ENCODE measurements around the gene MTMR3. TPM values are rescaled to one million over a fixed set of nuclear protein-coding genes. Genes with fewer than 3 reads are reported as not detected.

Gene MTMR3
- total RNA-seq, 4 donors from 2014 or later: 33.5 to 46.5 (median 40.8) TPM

GRCh38 chr22:29916007-29916544, 33.1 kb downstream of the MTMR3 start:
- DNase-seq (ENCODE audit: extremely low spot score): no peak
- intact Hi-C loops (cut with DNase I): no loop called here
- no peak overlapping the region for H3K4me3 ChIP-seq
- peaks cover 53 to 97% (median 78%) of the 10 kb centered on the region in 4 donors for H3K4me1 ChIP-seq
- TF ChIP-seq CTCF (IDR thresholded peaks at IDR 0.05): no peak
- TF ChIP-seq POLR2A (IDR thresholded peaks at IDR 0.05; ENCODE audit: low read depth): no peak
- no peak for TF ChIP-seq EP300 (IDR thresholded peaks at IDR 0.05)
- TF ChIP-seq POLR2AphosphoS5 (IDR thresholded peaks at IDR 0.05): no peak
- H3K36me3 ChIP-seq: no peaks in the 10 kb centered on the region
- 72% methylated on average over 5 of the region's 5 CpGs for WGBS
- no peaks in the 10 kb centered on the region for H3K9me3 ChIP-seq
- H3K27ac ChIP-seq (replicated peaks in 1 of 4): peak overlapping the region in 1 of 4 donors; percentile 39
- H3K27me3 ChIP-seq: no peaks in the 10 kb centered on the region

GRCh38 chr22:29917052-29917902, 34.3 kb downstream of the MTMR3 start:
- Histone ChIP-seq H3K27ac (replicated peaks in 1 of 4) (no peak overlapping the region), H3K27me3 (no peaks in the 10 kb centered on the region), H3K9me3 (no peaks in the 10 kb centered on the region), H3K36me3 (no peaks in the 10 kb centered on the region), H3K4me3 (no peak overlapping the region), H3K4me1 (peaks cover 48 to 88% (median 75%) of the 10 kb centered on the region in 4 donors)
- WGBS: 42% methylated on average over 4 of the region's 4 CpGs
- no peak for DNase-seq (ENCODE audit: extremely low spot score)
- TF ChIP-seq POLR2AphosphoS5 (IDR thresholded peaks at IDR 0.05) (no peak), EP300 (IDR thresholded peaks at IDR 0.05) (no peak), CTCF (IDR thresholded peaks at IDR 0.05) (no peak), POLR2A (IDR thresholded peaks at IDR 0.05; ENCODE audit: low read depth) (no peak)
- intact Hi-C loops (cut with DNase I): no loop called here

- no peak for DNase-seq (ENCODE audit: extremely low spot score)
- Histone ChIP-seq H3K36me3 (no peaks in the 10 kb centered on the region), H3K27ac (replicated peaks in 1 of 4) (no peak overlapping the region), H3K4me3 (no peak overlapping the region), H3K9me3 (no peaks in the 10 kb centered on the region), H3K27me3 (no peaks in the 10 kb centered on the region), H3K4me1 (peaks cover 0 to 28% (median 13%) of the 10 kb centered on the region in 4 donors)
- 96% methylated on average over 3 of the region's 3 CpGs for WGBS
- intact Hi-C loops (cut with DNase I): no loop called here
- no peak for TF ChIP-seq POLR2A (IDR thresholded peaks at IDR 0.05; ENCODE audit: low read depth)
- no peak for TF ChIP-seq POLR2AphosphoS5 (IDR thresholded peaks at IDR 0.05)
- no peak for TF ChIP-seq CTCF (IDR thresholded peaks at IDR 0.05)
- TF ChIP-seq EP300 (IDR thresholded peaks at IDR 0.05): no peak
Measured at GRCh38 chr22:29925402-29925801, 42.4 kb downstream of the MTMR3 start.

GRCh38 chr22:29926057-29926456, 43.1 kb downstream of the MTMR3 start:
- DNase-seq (ENCODE audit: extremely low spot score): no peak
- no peaks in the 10 kb centered on the region for H3K36me3 ChIP-seq
- peaks cover 0 to 25% (median 13%) of the 10 kb centered on the region in 4 donors for H3K4me1 ChIP-seq
- H3K4me3 ChIP-seq: no peak overlapping the region
- no peaks in the 10 kb centered on the region for H3K9me3 ChIP-seq
- no peak for TF ChIP-seq POLR2A (IDR thresholded peaks at IDR 0.05; ENCODE audit: low read depth)
- no peak for TF ChIP-seq CTCF (IDR thresholded peaks at IDR 0.05)
- no peak for TF ChIP-seq EP300 (IDR thresholded peaks at IDR 0.05)
- TF ChIP-seq POLR2AphosphoS5 (IDR thresholded peaks at IDR 0.05): no peak
- no peak overlapping the region for H3K27ac ChIP-seq (replicated peaks in 1 of 4)
- intact Hi-C loops (cut with DNase I): no loop called here
- H3K27me3 ChIP-seq: no peaks in the 10 kb centered on the region
- WGBS: 92% methylated on average over 4 of the region's 4 CpGs

Data from esophagus muscularis mucosa (tissue), 4 donors.